GM20000 (cell line): Measurements from ENCODE around the gene AVPR1B.

Source experiments
- DNase-seq: peaks from one replicate; pipeline ENCODE4 v3.0.0; 2012; ENCODE audit warnings: low spot score
- CTCF ChIP-seq: IDR thresholded peaks from 2 replicates; pipeline ENCODE4 v1.5.1; 2012; ENCODE audit warnings: mild to moderate bottlenecking, control low read depth; ENCODE audit errors: extremely low read depth, missing control alignments

The AVPR1B gene

GRCh38 chr1:206135248-206135647 is 18.1 kb upstream of the AVPR1B start:
- DNase-seq: no peak
- no peak for TF ChIP-seq CTCF

GRCh38 chr1:206133751-206134415 is 16.7 kb upstream of the AVPR1B start:
- no peak for DNase-seq
- TF ChIP-seq CTCF: no peak

GRCh38 chr1:206131037-206131436 is 13.8 kb upstream of the AVPR1B start:
- DNase-seq: no peak
- TF ChIP-seq CTCF: no peak

GRCh38 chr1:206128196-206128595 is 11.0 kb upstream of the AVPR1B start:
- TF ChIP-seq CTCF: no peak
- no peak for DNase-seq

GRCh38 chr1:206127336-206127735 is 10.1 kb upstream of the AVPR1B start:
- no peak for TF ChIP-seq CTCF
- no peak for DNase-seq

GRCh38 chr1:206125346-206125745 is 8.2 kb upstream of the AVPR1B start:
- no peak for TF ChIP-seq CTCF
- no peak for DNase-seq

- DNase-seq: no peak
- no peak for TF ChIP-seq CTCF
These were observed 5.5 kb upstream of the AVPR1B start for GRCh38 chr1:206122686-206123085.
